Measurements from ENCODE around the gene KCNJ8. TPM values are rescaled to one million over a fixed set of nuclear protein-coding genes. Genes with fewer than 3 reads are reported as not detected.

Gene KCNJ8
- total and polyA plus RNA-seq, 2 of the 8 experiments (the other 6 are each of a cell fraction or from before 2014, with no cell fraction given), result 0.48 to 1.4 TPM

GRCh38 chr12:21764950-21765349 lies 9.6 kb downstream of the KCNJ8 start:
- CTCF ChIA-PET (ENCODE audit: partially characterized antibody), result interaction anchor here (0.6 to 2.1 kb wide), 2 partner anchors 8 to 80 kb away, joined by 3 to 5 read pairs; no protein-coding TSS in a partner anchor
- H3K36me3 ChIP-seq (ENCODE audit: control insufficient read depth in 2 of 4, insufficient read depth in 4 of 4, low read length in 3 of 4), result no peaks in the 10 kb centered on the region
- FAIRE-seq, result no peak
- no peak for TF ChIP-seq YY1 (IDR thresholded peaks at IDR 0.05; ENCODE audit: low read depth, low read length)
- no peak for TF ChIP-seq JUND (IDR thresholded peaks at IDR 0.05; ENCODE audit: low read length)
- TF ChIP-seq SAP30 (IDR thresholded peaks at IDR 0.05; ENCODE audit: insufficient read depth, insufficient replicate concordance, low read length), result no peak
- no peak for TF ChIP-seq FOSL1 (IDR thresholded peaks at IDR 0.05; ENCODE audit: insufficient read depth, low read depth, low read length)
- no peak for TF ChIP-seq HDAC6 (IDR thresholded peaks at IDR 0.05; ENCODE audit: low read depth, low read length)
- no peak for TF ChIP-seq POLR2AphosphoS5 (IDR thresholded peaks at IDR 0.05; ENCODE audit: low read depth, low read length)
- no peak for TF ChIP-seq MAX (IDR thresholded peaks at IDR 0.05)
- TF ChIP-seq BACH1 (IDR thresholded peaks at IDR 0.05; ENCODE audit: low read length), result no peak
- TF ChIP-seq, protein P1, sequence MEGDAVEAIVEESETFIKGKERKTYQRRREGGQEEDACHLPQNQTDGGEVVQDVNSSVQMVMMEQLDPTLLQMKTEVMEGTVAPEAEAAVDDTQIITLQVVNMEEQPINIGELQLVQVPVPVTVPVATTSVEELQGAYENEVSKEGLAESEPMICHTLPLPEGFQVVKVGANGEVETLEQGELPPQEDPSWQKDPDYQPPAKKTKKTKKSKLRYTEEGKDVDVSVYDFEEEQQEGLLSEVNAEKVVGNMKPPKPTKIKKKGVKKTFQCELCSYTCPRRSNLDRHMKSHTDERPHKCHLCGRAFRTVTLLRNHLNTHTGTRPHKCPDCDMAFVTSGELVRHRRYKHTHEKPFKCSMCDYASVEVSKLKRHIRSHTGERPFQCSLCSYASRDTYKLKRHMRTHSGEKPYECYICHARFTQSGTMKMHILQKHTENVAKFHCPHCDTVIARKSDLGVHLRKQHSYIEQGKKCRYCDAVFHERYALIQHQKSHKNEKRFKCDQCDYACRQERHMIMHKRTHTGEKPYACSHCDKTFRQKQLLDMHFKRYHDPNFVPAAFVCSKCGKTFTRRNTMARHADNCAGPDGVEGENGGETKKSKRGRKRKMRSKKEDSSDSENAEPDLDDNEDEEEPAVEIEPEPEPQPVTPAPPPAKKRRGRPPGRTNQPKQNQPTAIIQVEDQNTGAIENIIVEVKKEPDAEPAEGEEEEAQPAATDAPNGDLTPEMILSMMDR (IDR thresholded peaks at IDR 0.05; ENCODE audit: control extremely low read depth in 1 of 3, insufficient read depth in 1 of 3, low read depth in 1 of 3, low read length in 3 of 3), result no peak
- no peak for TF ChIP-seq CTBP2 (IDR thresholded peaks at IDR 0.05; ENCODE audit: borderline replicate concordance, insufficient read depth, insufficient read length, low read length)
- TF ChIP-seq NRF1 (IDR thresholded peaks at IDR 0.05; ENCODE audit: low read depth, low read length), result no peak
- no peak for TF ChIP-seq RXRA (IDR thresholded peaks at IDR 0.05; ENCODE audit: insufficient read depth, low read depth, low read length)

More at GRCh38 chr12:21764950-21765349, 9.6 kb downstream of the KCNJ8 start:
- Histone ChIP-seq H2BK5ac (ENCODE audit: low read depth, low read length) (no peak overlapping the region), H4K8ac (ENCODE audit: extremely low read depth, insufficient read depth, low read length) (no peak overlapping the region), H3K27ac (ENCODE audit: low read depth, low read length) (no peak overlapping the region), H3K4me1 (replicated peaks in 1 of 4; ENCODE audit: control insufficient read depth in 3 of 4, insufficient read depth in 4 of 4, low read length in 3 of 4) (no peaks in the 10 kb centered on the region), H4K5ac (ENCODE audit: insufficient read length, low read depth, low read length) (no peak overlapping the region), H3K18ac (ENCODE audit: extremely low read depth, low read length) (no peak overlapping the region), H2BK120ac (replicated peaks; ENCODE audit: low read depth, low read length) (no peak overlapping the region), H3K4ac (replicated peaks; ENCODE audit: insufficient read length, low read depth, low read length) (no peak overlapping the region), H3K79me1 (ENCODE audit: low read depth, low read length) (no peaks in the 10 kb centered on the region), H3K56ac (replicated peaks; ENCODE audit: insufficient read length, low read depth, low read length) (no peak overlapping the region), H4K20me1 (replicated peaks in 1 of 2; ENCODE audit: control insufficient read depth in 1 of 2, insufficient read depth in 2 of 2, low read length in 2 of 2) (no peaks in the 10 kb centered on the region), H3K4me2 (ENCODE audit: insufficient read depth in 1 of 2, low read depth in 2 of 2, low read length in 2 of 2) (no peak overlapping the region), H3K27me3 (replicated peaks in 1 of 4; ENCODE audit: control insufficient read depth in 3 of 4, extremely low read depth in 1 of 4, insufficient read depth in 3 of 4, low read length in 3 of 4) (no peaks in the 10 kb centered on the region), H2BK15ac (ENCODE audit: low read length) (no peak overlapping the region), H3K9ac (replicated peaks in 1 of 4; ENCODE audit: extremely low read depth in 1 of 4, low read depth in 3 of 4, low read length in 3 of 4) (no peak overlapping the region), H3K23ac (ENCODE audit: insufficient read length) (no peak overlapping the region), H3K14ac (ENCODE audit: insufficient read length) (no peak overlapping the region), H2AFZ (ENCODE audit: low read length) (no peak overlapping the region), H3K79me2 (ENCODE audit: control insufficient read depth in 1 of 2, insufficient read depth in 2 of 2, low read length in 2 of 2) (no peaks in the 10 kb centered on the region), H3K9me3 (ENCODE audit: insufficient read depth in 2 of 2, low read depth in 1 of 2, low read length in 1 of 2) (no peaks in the 10 kb centered on the region), H3K4me3 (ENCODE audit: extremely low read depth in 1 of 4, insufficient read depth in 2 of 4, low read depth in 3 of 4, low read length in 4 of 4) (no peak overlapping the region), H3K23me2 (ENCODE audit: low read depth, low read length) (no peaks in the 10 kb centered on the region), H2BK20ac (ENCODE audit: low read length) (no peak overlapping the region), H2AK5ac (ENCODE audit: low read depth, low read length) (no peak overlapping the region), H2BK12ac (ENCODE audit: low read depth, low read length) (no peak overlapping the region), H4K91ac (replicated peaks; ENCODE audit: insufficient read length, low read length) (no peak overlapping the region)
- DNase-seq (ENCODE audit: low read depth in 1 of 2, low spot score in 2 of 2), result no peak
- 89% methylated on average over 4 of the region's 4 CpGs; no CpG with 5 or more reads in 1 of the 2 experiments for WGBS, 2 experiments (ENCODE audit: extremely low coverage in 1 of 2, insufficient coverage in 1 of 2, insufficient read length in 1 of 2, insufficient replicate concordance in 2 of 2, low coverage in 1 of 2, low lambda C conversion rate in 2 of 2, missing lambda C conversion rate in 1 of 2)
- POLR2A ChIA-PET (ENCODE audit: partially characterized antibody), result no interaction called here
